ENCODE measurements around the gene SPINK9.

Gene SPINK9

DNA sequence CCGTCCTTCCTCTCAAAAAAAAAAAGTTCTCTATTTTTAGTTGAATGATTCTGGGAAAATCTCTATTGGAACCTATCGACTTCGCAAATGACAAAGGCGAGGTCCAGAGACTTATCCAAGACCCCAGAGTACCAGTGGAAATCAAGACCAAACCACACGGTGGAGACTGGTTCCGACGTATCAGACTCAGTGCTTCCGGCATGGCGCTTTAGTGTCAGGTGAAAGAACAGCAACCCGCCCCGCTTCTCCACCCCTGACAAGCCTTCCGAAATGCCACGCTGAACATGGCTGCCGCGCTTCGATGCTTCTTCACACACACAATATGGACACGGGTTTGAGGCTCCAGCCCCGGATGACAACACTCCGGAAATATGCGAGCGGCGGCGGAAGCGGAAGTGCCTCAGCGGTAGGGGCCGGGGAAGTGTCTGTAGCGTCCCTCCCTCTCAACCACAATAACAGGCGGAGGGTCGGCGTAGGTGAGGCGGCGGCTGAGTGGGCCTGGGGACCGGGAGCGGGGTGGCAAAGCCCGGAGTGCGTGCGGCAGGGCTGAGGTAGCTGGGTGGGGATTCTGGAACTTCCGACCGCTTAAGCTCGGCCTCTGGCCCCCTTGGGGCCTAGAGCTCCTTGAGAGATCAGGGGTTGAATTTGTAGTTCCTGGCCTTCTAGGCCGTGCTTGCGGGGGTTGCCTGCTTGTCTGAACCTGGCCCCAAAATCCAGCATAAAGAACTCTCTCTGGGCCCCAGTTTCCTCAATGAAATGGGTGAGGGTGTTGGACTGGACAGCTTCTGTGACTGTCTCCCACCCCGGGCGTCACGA lies 48.4 kb downstream of the SPINK9 start, which contains the start of gene FBXO38:
Gene FBXO38 (plus strand): TSS at position 395 of the 816 bp plus-strand sequence. CDS start 10,819 bp downstream, outside the sequence.
- peak within 1 kb of the TSS; percentile 55 for H3K27ac ChIP-seq
- TF ChIP-seq, protein P1, sequence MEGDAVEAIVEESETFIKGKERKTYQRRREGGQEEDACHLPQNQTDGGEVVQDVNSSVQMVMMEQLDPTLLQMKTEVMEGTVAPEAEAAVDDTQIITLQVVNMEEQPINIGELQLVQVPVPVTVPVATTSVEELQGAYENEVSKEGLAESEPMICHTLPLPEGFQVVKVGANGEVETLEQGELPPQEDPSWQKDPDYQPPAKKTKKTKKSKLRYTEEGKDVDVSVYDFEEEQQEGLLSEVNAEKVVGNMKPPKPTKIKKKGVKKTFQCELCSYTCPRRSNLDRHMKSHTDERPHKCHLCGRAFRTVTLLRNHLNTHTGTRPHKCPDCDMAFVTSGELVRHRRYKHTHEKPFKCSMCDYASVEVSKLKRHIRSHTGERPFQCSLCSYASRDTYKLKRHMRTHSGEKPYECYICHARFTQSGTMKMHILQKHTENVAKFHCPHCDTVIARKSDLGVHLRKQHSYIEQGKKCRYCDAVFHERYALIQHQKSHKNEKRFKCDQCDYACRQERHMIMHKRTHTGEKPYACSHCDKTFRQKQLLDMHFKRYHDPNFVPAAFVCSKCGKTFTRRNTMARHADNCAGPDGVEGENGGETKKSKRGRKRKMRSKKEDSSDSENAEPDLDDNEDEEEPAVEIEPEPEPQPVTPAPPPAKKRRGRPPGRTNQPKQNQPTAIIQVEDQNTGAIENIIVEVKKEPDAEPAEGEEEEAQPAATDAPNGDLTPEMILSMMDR (conservative IDR thresholded peaks at IDR 0.05; ENCODE audit: low read depth, low read length): no peak
- peaks cover 37% of the 10 kb centered on the region for H3K79me2 ChIP-seq (ENCODE audit: insufficient read depth, low read depth)
- no peaks in the 10 kb centered on the region for H3K36me3 ChIP-seq (ENCODE audit: insufficient read depth)
- peak within 1 kb of the TSS; percentile 91 for H3K4me2 ChIP-seq
- peak within 1 kb of the TSS; percentile 76 for H3K9ac ChIP-seq
- peaks cover 16% of the 10 kb centered on the region for H3K4me1 ChIP-seq (ENCODE audit: low read depth, poor library complexity, severe bottlenecking)
- H3K4me3 ChIP-seq (IDR thresholded peaks at IDR 0.05; ENCODE audit: insufficient read depth, low read depth, low read length): peak within 1 kb of the TSS; percentile 57
- no peaks in the 10 kb centered on the region for H3K27me3 ChIP-seq (ENCODE audit: insufficient read depth, low read depth)
- H4K20me1 ChIP-seq (ENCODE audit: insufficient read depth): no peaks in the 10 kb centered on the region
- H2AFZ ChIP-seq (ENCODE audit: low read depth): peak within 1 kb of the TSS; percentile 75

DNA sequence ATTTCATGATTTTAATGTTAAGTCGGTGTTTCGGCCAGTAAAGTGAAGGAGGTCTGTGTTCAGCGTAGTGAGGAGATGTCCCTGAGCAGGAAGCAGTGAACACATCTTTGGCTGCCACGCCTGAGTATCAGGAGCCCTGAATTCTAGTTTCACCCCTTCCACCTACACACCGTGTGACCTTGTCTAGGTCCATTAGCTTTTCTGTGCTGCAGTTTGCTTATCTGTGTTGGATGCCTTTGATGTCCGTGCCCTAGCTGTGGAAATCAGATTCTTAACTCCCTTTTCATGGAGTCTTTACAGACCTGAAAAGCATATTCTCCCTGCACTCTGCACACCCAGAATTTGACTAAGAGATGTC lies 49.0 kb downstream of the SPINK9 start:
- H4K20me1 ChIP-seq (ENCODE audit: insufficient read depth): no peaks in the 10 kb centered on the region
- H3K9ac ChIP-seq: peak overlapping the region; percentile 76
- TF ChIP-seq, protein P1 (conservative IDR thresholded peaks at IDR 0.05; ENCODE audit: low read depth, low read length): no peak
- no peak overlapping the region for H3K4me3 ChIP-seq (IDR thresholded peaks at IDR 0.05; ENCODE audit: insufficient read depth, low read depth, low read length)
- peak overlapping the region; percentile 75 for H2AFZ ChIP-seq (ENCODE audit: low read depth)
- peak overlapping the region; percentile 55 for H3K27ac ChIP-seq
- peak overlapping the region; percentile 91 for H3K4me2 ChIP-seq
- peaks cover 37% of the 10 kb centered on the region for H3K79me2 ChIP-seq (ENCODE audit: insufficient read depth, low read depth)
- H3K27me3 ChIP-seq (ENCODE audit: insufficient read depth, low read depth): no peaks in the 10 kb centered on the region
- peaks cover 16% of the 10 kb centered on the region for H3K4me1 ChIP-seq (ENCODE audit: low read depth, poor library complexity, severe bottlenecking)
- H3K36me3 ChIP-seq (ENCODE audit: insufficient read depth): no peaks in the 10 kb centered on the region

DNA sequence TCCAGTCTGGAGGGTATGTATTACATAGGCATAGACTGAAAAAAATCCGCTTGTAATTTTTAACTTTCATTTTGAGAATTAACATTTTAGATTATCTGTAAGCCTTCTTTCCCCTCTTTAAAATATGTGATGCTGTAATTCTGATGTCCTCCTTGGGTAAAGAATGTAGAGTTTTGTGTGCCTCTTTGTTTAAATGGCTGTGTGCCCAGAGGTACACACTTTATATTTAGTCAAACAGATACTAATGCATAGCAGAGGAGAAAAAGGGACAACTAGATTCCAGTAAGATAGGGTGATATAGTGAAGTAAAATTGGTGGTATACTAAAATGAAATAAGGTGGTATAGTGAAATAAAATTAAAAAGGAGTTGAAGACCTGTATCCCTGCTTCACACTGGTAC lies 49.7 kb downstream of the SPINK9 start:
- no peak overlapping the region for H3K9ac ChIP-seq
- peak overlapping the region; percentile 91 for H3K4me2 ChIP-seq
- H3K4me1 ChIP-seq (ENCODE audit: low read depth, poor library complexity, severe bottlenecking): peaks cover 16% of the 10 kb centered on the region
- H3K27me3 ChIP-seq (ENCODE audit: insufficient read depth, low read depth): no peaks in the 10 kb centered on the region
- TF ChIP-seq, protein P1 (conservative IDR thresholded peaks at IDR 0.05; ENCODE audit: low read depth, low read length): no peak
- H3K27ac ChIP-seq: no peak overlapping the region
- H3K4me3 ChIP-seq (IDR thresholded peaks at IDR 0.05; ENCODE audit: insufficient read depth, low read depth, low read length): no peak overlapping the region
- H4K20me1 ChIP-seq (ENCODE audit: insufficient read depth): no peaks in the 10 kb centered on the region
- H3K79me2 ChIP-seq (ENCODE audit: insufficient read depth, low read depth): peaks cover 38% of the 10 kb centered on the region
- H2AFZ ChIP-seq (ENCODE audit: low read depth): no peak overlapping the region
- H3K36me3 ChIP-seq (ENCODE audit: insufficient read depth): no peaks in the 10 kb centered on the region

DNA sequence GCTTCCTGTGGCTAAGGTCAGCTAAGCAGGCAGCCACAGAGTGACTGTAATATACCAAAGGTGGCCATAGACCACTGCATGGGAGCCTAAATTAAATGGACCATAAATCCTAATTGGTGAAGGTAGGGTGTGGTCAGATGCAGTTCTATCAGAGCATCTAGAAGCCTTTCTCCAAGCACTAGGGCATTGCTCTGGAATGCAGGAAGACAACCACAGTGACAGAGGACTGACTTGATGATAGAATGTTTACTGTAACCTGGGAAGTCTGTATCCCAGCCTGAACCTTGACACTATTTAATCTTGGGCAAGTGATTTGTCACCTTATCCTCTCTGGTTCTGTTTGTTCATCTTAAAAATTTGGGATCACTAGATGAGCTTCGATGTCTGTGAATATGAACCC lies 50.7 kb downstream of the SPINK9 start:
- Histone ChIP-seq H3K27ac (no peak overlapping the region), H4K20me1 (ENCODE audit: insufficient read depth) (no peaks in the 10 kb centered on the region), H3K36me3 (ENCODE audit: insufficient read depth) (no peaks in the 10 kb centered on the region), H2AFZ (ENCODE audit: low read depth) (no peak overlapping the region), H3K4me3 (IDR thresholded peaks at IDR 0.05; ENCODE audit: insufficient read depth, low read depth, low read length) (no peak overlapping the region), H3K27me3 (ENCODE audit: insufficient read depth, low read depth) (no peaks in the 10 kb centered on the region), H3K9ac (no peak overlapping the region), H3K79me2 (ENCODE audit: insufficient read depth, low read depth) (peaks cover 47% of the 10 kb centered on the region), H3K4me1 (ENCODE audit: low read depth, poor library complexity, severe bottlenecking) (peaks cover 16% of the 10 kb centered on the region), H3K4me2 (no peak overlapping the region)
- TF ChIP-seq, protein P1 (conservative IDR thresholded peaks at IDR 0.05; ENCODE audit: low read depth, low read length): no peak
